HG02938 (cell line): ENCODE measurements around the gene RTP1.
"Not testable (repeated sequence)": the region's sequence is repeated elsewhere in the genome, so short reads cannot be mapped to it uniquely, and the experiment has no call there.

ENCODE experiments used
- ATAC-seq: cut with Tn5 transposase; IDR thresholded peaks from one replicate; pipeline ENCODE4 v1.9.1; 2021; ENCODE audit warnings: mild to moderate bottlenecking, moderate library complexity; ENCODE audit not compliant: unreplicated experiment

RTP1 gene

DNA sequence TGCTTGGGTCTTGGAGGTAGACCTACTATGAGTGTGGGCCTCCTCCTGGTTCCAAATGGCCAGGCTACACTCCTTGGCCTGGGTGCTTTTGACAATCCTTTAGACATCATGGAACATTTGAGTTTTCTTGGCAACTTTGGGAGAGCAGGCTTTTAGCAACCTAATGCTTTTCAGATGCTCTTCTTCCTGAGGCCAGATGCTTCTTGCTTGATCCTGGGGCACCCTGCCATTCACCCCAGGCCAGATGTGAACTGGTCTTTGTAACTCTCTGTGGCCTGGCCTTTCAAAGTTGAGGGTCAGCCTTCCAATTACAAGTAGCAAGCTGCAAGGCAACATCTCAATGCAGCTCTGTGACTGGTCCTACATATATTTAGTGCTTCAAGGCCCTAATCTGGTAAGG, 40.5 kb downstream of the RTP1 start:
- no peak for ATAC-seq

DNA sequence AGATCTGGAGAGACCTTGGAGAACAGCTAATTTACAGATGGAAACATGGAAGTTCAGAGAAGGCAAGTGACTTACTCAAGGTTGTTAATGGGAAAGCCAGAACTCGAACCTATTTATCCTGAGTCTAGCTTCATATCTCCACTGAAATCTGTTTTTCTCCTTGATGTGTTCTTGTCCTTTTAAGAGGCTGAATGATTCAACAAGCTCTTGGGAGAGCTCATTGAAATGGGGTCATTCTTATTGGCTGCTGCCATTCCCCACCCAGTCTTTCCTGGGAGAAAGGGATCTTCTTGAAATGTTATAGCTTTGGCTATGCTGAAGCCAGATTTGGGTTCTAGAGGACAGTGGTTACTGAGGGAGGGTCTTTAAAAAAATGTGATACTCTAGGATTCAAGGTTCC, 41.0 kb downstream of the RTP1 start:
- ATAC-seq = no peak

DNA sequence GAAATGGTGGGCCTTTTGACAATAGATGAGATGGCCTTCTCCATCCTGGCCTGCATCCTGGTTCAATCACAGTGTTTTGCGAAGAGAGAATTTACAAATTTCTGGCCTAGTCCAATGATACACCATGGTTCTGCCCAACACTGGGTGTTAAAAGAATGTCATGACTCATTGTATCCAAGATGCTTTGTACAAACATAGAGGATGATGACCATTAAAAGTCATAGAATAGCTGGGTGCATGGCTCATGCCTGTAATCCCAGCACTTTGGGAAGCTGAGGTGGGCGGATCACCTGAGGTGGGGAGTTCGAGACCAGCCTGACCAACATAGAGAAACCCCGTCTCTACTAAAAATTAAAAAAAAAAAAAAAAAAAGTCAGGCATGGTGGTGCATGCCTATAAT, 41.5 kb downstream of the RTP1 start:
- not testable (repeated sequence) for ATAC-seq

DNA sequence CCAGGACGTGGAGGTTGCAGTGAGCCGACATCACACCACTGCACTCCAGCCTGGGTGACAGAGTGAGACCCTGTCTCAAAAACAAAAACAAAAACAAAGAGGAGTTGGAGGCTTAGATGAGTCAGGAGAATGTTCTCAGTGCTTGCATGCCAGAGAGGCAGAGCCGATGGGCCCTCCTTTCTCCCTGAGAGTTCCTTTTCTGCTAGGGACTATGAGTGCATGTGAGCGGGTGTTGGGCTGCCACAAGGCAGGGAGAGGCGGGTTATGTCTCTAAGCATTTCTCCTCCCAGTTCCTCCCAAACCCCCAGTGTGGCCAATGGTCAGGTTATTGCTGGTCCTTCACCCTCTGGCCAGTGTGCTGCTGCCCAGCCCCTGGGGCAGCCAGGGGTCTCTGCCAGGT, 45.1 kb downstream of the RTP1 start:
- no peak for ATAC-seq

DNA sequence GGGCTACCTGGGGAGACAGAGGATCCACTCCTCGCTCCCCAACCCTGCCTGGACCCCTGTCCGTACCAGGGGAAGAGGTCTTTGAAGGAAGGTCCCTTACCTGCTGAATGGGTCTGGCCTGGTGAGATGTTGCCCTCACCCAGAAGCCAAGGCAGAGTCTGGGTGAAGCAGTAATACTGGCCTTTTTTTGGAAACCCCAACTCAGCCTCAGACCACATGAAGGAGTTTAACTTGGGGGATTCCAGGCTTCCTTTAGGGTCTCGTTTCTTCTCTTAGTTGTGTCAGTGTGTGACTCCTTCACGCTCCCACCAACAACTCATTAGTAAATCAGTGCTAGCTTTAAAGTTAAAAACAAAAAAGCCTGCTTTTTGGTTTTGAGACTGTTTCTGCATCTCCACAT, 45.6 kb downstream of the RTP1 start:
- ATAC-seq = no peak

DNA sequence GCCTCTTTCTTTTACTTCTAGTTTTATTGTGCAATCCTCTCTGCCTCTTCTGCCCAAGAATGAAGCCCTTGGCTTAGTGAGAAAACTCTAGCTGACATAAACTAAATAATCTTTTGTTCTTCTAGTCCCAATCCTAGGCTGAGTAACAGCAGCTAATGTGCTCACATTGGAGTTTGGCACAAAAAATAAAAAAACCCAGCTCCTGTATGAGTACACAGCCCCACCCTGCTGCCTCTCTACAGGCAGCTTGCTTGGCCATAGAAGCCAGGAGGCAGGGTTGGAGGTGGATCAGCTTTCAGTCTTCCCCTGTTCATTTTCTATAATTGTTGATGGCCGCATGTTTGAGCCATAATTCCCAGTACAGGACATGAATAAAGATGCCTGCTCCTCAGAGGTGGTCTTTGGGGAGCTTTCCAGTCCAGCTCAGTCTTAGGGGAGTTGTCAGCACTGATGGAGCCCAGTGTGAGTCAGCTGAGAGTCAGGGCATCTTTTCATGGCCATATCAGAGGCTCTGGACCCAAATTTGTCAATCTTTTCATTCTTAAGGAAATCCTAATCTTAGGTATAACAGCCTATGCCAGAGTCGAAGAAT, 46.7 kb downstream of the RTP1 start:
- no peak for ATAC-seq

DNA sequence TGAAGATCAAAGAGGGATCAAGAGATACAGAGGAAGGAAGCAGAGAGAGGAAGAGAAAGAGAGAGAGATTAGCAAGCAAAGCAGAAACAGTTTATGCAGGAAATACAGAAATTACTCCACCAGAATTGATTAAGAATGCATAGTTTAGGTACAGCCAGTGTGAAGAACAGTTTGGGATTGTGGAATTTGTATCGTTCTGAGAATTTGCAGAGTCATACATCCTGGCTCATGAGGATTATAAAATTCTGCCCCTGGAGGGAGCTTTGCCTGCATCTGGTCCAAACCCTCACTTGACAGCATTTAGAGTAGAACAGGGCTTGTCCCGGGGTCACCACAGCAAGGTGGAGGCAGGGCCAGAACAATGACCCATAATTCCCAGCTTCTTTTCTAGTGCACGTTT, 50.1 kb downstream of the RTP1 start:
- ATAC-seq = no peak
